HUDEP-2 (cell line): ENCODE results near the gene TRAF3IP1.

Experiments used
- DNase-seq, 76 experiments: peaks; one replicate each; lab custom pipeline; 2025; ENCODE audit not compliant: unreplicated experiment in 76 of 76; lab: John Stamatoyannopoulos, UW

Gene TRAF3IP1

GRCh38 chr2:238336793-238337444 lies 16.6 kb downstream of the TRAF3IP1 start:
- DNase-seq: no peak

GRCh38 chr2:238337846-238338245 lies 17.5 kb downstream of the TRAF3IP1 start:
- no peak for DNase-seq

DNA sequence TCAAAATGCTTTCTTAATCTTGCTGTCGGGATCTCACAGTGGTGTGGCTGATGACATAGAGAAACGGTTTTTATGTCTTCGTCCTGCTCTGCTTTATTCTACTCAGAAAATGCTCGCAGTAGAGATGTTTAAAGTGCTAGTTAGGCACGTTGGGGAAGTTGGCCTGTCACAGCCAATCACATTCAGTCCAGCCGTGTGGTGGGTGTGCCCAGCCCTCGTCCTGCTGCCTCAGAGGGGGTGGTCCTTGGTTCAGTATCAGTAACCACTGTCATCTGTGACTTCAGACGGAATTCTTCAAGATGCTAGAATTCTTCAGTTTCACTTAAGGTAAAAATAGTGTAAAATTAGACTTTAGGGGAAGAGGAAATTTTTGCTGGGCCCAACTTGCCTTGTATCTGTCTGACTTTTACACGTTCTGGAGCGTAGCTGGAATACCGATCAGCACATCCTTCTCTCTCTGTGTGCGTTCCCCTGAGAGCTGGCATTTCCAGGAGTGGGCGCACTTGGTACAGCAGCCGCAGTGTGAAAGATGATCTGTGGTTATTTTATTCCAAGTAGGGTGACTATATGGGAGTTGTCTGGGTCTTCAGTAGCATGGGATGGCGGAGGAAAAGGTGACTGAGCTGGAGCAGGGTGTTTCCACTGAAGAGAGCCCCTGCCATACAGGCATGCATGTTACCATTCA lies 18.5 kb downstream of the TRAF3IP1 start:
- no peak for DNase-seq

GRCh38 chr2:238339395-238339780 lies 19.1 kb downstream of the TRAF3IP1 start:
- no peak for DNase-seq

DNA sequence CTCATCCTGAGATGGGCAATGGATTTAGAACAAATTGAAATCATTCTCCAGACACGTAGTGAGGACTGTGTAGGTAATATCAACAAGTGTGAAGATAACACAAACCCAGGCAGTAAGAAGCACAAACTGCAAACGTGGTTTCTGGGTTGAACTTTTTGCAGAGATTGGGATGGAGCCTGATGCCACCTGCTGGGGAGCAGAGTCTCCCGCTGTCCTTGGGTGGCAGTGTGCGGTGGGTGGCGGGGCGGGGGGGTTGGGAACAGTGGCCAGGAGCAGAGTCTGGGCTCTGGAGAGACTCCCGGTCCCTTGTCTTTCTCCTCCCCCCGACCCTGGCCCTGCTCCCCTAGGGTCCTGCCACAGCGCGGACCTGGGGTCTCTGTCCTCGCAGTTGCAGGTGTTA lies 19.5 kb downstream of the TRAF3IP1 start:
- no peak for DNase-seq

DNA sequence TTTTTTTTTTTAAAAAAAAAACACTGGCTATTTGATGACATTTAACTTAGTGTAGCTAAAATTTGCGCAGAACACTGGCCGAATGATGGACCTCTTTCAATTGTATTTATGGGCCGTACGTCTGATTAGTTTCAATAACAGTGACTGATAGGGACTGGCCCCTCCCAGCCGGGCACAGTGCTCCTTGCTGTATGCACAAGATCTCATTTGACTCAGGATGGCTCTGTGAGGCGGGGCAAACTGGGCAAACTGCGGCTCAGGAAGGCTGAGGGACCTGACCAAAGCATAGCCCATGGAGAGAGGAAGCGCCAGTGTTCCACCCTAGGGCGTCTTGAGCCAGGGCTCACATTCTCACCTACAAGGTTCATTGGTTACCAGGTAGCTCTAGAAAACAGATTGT lies 21.2 kb downstream of the TRAF3IP1 start:
- DNase-seq: no peak

GRCh38 chr2:238344035-238344434 lies 23.7 kb downstream of the TRAF3IP1 start:
- no peak for DNase-seq

GRCh38 chr2:238344517-238344916 lies 24.2 kb downstream of the TRAF3IP1 start:
- no peak for DNase-seq

- DNase-seq: no peak
Observed at GRCh38 chr2:238345297-238345968, 25.1 kb downstream of the TRAF3IP1 start.

DNA sequence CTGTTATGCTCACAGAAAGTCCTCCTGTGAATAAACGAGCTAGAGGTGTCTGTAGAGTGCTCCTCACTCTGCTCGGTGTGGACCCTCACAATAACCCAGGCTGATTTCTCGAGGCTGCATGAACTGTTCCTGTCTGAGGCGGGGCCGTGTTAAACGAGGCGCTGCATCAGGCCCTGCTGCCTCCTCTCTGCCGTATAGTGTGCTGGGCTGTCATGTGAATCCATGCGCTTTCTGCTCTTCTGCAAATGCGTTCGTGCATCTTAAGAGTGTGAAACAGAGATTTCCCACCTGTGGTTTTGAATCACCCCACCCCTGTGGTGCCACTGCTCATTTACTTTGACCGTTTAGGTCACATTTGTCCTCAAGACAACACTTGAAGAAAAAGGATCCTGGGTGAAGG lies 26.2 kb downstream of the TRAF3IP1 start:
- no peak for DNase-seq

- peak in 2 of 76 experiments; percentile 7 to 14 for DNase-seq
Observed at GRCh38 chr2:238350150-238350897, 30.0 kb downstream of the TRAF3IP1 start.

- no peak for DNase-seq
Observed at GRCh38 chr2:238351315-238351714, 31.0 kb downstream of the TRAF3IP1 start.

- no peak for DNase-seq
Observed at GRCh38 chr2:238352361-238352760, 32.0 kb downstream of the TRAF3IP1 start.

- DNase-seq: no peak
Observed at GRCh38 chr2:238358769-238359168, 38.5 kb downstream of the TRAF3IP1 start.

- DNase-seq: no peak
Observed at GRCh38 chr2:238359403-238359802, 39.1 kb downstream of the TRAF3IP1 start.

DNA sequence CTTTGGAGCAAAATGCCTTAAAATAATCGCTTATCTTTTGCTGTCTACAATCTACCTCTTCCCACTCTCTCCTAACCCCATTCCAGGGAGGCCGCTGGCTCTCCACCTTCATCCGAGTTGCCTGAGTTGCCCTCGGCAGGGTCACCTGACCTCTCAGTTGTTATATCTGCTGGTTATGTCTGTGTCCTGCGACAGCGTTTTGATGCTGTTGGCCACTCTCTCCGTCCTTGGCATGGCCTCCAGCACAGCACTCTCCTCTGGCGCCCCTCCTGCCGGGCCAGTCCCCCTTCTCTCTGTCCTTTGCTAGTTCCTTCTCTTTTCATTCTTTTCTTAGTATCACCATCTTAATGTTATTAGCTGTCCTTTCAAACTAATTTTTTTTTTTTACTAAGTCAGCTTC lies 41.6 kb downstream of the TRAF3IP1 start:
- no peak for DNase-seq

DNA sequence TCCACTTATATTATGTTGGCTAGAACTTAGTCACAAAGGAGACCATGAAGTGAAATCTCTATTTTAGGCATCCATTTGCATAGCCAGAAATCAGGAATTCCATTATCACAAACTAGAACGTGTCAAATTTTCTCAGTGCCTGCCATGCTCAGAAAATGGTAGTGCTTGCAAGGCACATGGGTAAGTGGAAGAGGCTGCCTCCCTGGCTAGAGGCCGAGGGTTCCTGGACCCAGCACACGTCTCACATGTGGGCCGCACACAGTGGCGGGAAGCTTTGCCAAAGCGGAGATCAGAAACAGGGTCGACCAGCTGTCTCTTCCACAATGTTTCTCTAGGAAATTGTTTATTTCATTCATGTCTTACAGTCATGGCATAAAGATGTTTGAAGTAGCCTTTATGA lies 42.3 kb downstream of the TRAF3IP1 start:
- DNase-seq: no peak

GRCh38 chr2:238369591-238370040 lies 49.3 kb downstream of the TRAF3IP1 start:
- no peak for DNase-seq

DNA sequence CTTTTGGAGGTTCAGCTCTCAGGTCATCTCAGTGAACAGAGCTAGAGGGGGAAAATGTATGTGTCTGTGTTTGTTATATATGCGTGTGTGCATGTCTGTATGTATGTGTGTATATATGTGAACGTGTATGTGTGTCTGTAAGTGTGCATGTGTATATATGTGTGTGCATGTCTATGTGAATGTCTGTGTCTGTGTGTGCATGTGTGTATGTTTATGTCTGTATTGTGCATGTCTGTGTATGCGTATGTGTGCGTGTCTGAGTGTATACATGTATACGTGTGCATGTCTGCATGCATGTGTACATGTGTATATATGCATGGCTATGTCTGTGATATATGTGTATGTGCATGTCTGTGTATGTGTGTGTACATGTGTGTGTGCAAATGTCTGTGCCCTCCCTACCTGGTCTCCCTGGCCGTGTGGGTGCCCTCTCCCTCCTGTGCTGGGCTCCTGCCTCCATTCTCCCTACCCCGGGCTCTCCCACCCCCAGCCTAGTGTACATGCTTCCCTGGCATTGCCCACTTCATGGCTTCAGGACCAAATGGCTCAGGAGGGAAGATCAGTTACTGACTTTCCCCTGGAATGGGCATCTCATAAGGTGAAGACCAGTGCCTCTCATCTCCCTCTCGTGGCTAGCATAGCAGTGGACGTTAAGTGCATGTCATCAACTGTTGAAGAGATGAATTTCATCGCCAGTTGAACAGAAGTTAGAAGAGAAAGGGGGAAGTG lies 49.9 kb downstream of the TRAF3IP1 start:
- DNase-seq: no peak

- DNase-seq: peak in 63 of 76 experiments; percentile 10 to 71 (median 48)
Observed at GRCh38 chr2:238370823-238371372, 50.6 kb downstream of the TRAF3IP1 start.
